HG02678 (cell line): ENCODE data around the gene EOLA2.
"Not testable (repeated sequence)": the region's sequence is repeated elsewhere in the genome, so short reads cannot be mapped to it uniquely, and the experiment has no call there.

Experiments used
- ATAC-seq: cut with Tn5 transposase; IDR thresholded peaks from one replicate; pipeline ENCODE4 v1.9.1; 2021; ENCODE audit warnings: mild to moderate bottlenecking, moderate library complexity; ENCODE audit not compliant: unreplicated experiment

The EOLA2 gene

GRCh38 chrX:149938427-149938880 lies at the start of gene EOLA2:
TSS of gene EOLA2 (minus strand) at chrX:149938491. CDS start at chrX:149933874, 4,617 bp downstream.
- ATAC-seq = peak; percentile 69

DNA sequence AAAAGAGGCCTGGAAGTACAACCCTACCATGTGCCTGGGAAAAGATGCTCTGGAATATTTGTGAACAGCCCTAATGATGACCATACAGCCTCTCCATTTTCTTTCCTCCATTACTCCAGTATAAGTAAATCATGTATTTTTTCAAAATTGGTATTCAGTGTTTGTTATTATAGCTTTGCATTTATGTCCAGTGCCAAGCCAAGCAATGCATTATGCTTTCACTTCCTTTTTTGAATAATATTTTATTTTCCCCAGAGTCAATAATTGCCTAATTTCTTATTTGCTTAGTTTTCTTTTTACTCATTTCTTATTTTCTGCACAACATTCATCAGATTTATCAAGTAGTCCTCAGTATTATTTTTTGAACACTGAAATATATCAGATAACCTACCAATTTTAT lies 49.3 kb upstream of the EOLA2 start:
- peak; percentile 69 for ATAC-seq

DNA sequence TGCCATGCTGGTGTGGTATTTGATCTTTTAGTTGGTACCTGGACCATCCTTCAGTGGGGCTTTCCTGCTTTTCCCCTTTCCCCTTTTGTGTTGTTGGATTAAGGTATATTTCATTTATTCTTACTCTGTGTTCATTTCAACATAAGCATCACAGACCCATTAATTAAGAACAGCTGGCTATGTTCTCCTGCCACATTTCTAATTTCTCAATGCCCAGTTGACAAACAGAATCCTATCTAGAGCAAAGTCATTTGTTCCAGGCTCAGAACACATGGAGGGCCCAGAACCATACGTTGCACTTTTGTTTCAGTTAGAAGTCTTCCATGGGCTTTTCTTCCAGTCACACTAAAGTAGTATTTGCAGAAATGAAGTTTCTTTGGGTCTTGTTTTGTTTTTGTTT lies 46.1 kb upstream of the EOLA2 start:
- no peak for ATAC-seq

DNA sequence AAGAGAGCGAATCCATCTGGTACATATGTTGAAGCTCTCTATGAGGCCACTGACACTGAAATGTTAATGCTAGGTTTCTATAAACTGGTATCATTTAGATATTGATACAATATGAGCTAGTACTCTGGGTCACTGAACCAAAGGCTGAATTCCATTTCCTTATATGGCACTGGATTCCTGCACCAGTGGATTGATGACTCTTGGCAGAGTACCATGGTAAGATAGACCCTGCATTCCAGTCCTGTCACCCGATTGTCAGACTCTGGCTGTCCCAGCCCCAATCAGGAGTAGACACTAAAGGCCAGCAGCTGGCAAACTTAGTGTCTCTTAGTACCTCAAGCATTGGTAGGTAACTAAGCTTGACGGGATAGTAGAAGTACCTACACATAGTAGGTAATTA lies 44.0 kb upstream of the EOLA2 start:
- no peak for ATAC-seq

- no peak for ATAC-seq
Observed at GRCh38 chrX:149979126-149979644, 40.9 kb upstream of the EOLA2 start.

GRCh38 chrX:149962859-149963757 lies 24.8 kb upstream of the EOLA2 start:
- no peak for ATAC-seq

GRCh38 chrX:149962010-149962409 lies 23.7 kb upstream of the EOLA2 start:
- no peak for ATAC-seq

DNA sequence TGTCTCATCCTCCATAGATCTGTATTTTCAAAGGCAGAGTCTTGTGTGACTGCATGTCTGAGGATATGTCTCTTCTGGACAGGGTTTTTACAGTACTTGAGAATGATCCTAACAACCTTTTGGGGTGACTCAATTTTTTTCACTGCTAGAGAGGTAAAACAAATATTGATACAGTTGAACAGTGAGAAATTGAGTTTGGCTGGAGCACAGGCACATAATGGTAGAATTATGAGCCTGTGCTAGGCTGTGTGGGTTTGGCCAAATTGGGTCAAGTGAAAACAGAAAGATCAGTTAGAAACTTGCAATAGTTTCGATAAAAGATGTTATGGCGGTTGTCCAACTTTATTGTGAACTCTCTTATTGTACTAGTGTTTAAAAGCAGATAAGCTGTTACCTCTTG lies 23.3 kb upstream of the EOLA2 start:
- no peak for ATAC-seq

GRCh38 chrX:149950681-149951080 lies 12.4 kb upstream of the EOLA2 start:
- ATAC-seq = no peak

- ATAC-seq = no peak
Observed at GRCh38 chrX:149949743-149950436, 11.6 kb upstream of the EOLA2 start.

DNA sequence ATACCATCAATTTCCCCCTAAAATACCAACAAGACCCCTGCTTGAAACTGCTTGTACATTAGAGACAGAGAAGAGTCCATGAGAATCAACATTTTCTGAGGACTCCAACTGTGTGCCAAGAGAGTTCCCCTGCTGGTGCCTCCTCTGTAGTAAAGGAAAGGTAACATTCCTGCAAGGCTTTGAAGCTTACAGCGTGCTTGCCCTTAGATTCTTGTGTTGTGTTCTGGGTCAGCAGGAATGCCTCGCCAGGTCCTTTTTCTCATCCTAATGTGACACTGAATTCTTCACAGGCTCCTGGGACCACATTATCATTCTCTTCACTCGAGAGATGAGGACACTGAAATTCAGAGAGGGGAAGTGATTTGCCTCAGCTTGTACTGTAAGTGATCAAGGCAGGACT lies 9.7 kb upstream of the EOLA2 start:
- no peak for ATAC-seq

- not testable (repeated sequence) for ATAC-seq
Observed at GRCh38 chrX:149946932-149947331, 8.6 kb upstream of the EOLA2 start.

GRCh38 chrX:149945820-149946219 lies 7.5 kb upstream of the EOLA2 start:
- ATAC-seq = not testable (repeated sequence)

DNA sequence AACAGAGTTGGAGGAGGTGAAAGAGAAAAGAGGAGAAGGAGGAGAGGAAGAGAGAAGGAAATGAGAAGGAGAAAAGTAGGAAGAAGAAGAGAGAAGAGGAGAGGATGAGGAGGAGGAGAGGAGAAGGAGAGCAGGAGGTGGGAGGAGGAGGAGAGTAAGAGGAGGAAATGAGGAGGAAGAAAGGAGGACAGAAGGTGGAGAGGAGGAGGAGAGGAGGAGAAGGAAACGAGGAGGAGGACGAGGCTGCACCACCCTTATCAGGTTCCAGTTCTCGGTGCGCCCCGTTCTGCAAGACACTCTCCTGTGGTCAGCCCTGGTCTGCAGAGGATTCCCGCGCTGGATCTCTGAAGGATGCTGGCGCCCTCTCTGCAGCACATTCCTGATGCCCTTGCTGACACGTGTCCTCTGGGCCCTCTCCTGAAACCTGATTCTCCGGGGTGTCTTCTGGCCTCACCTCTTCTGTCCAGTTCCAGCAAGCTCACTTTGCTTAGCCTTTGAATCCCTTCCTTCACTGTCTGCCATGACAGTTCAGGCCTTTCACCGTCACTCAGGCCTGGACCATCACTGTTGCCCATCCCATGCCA lies 6.9 kb upstream of the EOLA2 start:
- ATAC-seq = not testable (repeated sequence)

GRCh38 chrX:149940674-149941024 lies 2.4 kb upstream of the EOLA2 start:
- ATAC-seq = not testable (repeated sequence)

GRCh38 chrX:149939905-149940673 lies 1.8 kb upstream of the EOLA2 start:
- ATAC-seq = peak; percentile 40

DNA sequence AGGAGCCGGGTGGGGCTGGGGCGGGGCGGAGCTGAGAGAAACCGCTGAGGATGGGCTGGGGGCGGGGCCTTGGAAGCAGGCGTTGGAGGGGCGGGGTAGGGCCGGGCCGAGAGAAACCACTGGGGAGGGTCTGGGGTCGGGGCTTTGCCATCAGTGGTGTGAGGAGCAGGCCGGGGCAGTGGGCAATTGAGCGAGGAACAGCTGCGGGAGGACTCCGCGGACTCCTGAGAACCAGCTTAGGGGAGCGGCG lies 1.3 kb upstream of the EOLA2 start:
- ATAC-seq = peak; percentile 5

- ATAC-seq = peak; percentile 2
Observed at GRCh38 chrX:149938881-149939654, 777 bp upstream of the EOLA2 start.

GRCh38 chrX:149937871-149938426 lies 342 bp downstream of the EOLA2 start:
- peak; percentile 0 for ATAC-seq

DNA sequence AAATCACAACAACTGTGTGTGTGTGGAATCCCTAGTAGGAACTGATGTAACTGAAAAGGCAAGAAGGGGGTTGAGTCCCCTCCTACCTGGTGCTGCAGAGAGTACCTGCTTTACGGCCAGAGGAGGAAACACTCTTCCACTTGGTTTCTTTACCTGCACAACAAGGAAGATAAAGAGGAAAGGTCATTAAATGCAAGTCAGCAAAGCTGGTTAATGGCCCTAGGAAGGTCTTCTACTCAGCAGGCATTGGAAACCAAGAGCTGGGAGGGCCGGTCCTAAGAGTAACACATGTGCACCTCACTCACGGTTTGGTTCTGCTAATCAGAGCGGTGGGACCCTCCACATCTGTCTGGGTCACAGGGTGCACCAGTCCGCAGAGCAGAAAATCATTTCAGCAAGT lies 963 bp downstream of the EOLA2 start:
- not testable (repeated sequence) for ATAC-seq
